Measurements from ENCODE around the gene DDX10. TPM values are rescaled to one million over a fixed set of nuclear protein-coding genes. Genes with fewer than 3 reads are reported as not detected.

The DDX10 gene
- polyA plus RNA-seq, 1 experiment: 11.0 TPM

- DNase-seq (ENCODE audit: low read depth): no peak
- ChIA-PET CTCF (interaction anchor here (1.0 kb wide), 1 partner anchor 12 kb away, joined by 3 read pairs; no protein-coding TSS in a partner anchor), POLR2A (no interaction called here)
- Histone ChIP-seq H3K4me3 (ENCODE audit: low read depth, low read length) (no peak overlapping the region), H3K36me3 (ENCODE audit: control insufficient read depth, insufficient read depth, low read length) (no peaks in the 10 kb centered on the region), H3K27me3 (ENCODE audit: control insufficient read depth, insufficient read depth, low read length) (no peaks in the 10 kb centered on the region)
- no peak for TF ChIP-seq CTCF (IDR thresholded peaks at IDR 0.05; ENCODE audit: insufficient read depth, low read depth, low read length)
These were observed 298.2 kb downstream of the DDX10 start for GRCh38 chr11:108963118-108963517.

GRCh38 chr11:108965306-108966001 lies 300.6 kb downstream of the DDX10 start:
- Histone ChIP-seq H3K36me3 (ENCODE audit: control insufficient read depth, insufficient read depth, low read length) (no peaks in the 10 kb centered on the region), H3K4me3 (ENCODE audit: low read depth, low read length) (no peak overlapping the region), H3K27me3 (ENCODE audit: control insufficient read depth, insufficient read depth, low read length) (no peaks in the 10 kb centered on the region)
- no peak for TF ChIP-seq CTCF (IDR thresholded peaks at IDR 0.05; ENCODE audit: insufficient read depth, low read depth, low read length)
- ChIA-PET POLR2A (no interaction called here), CTCF (interaction anchor here (1.0 kb wide), 1 partner anchor 12 kb away, joined by 4 read pairs; no protein-coding TSS in a partner anchor)
- DNase-seq (ENCODE audit: low read depth): no peak

GRCh38 chr11:108966206-108966605 lies 301.3 kb downstream of the DDX10 start:
- ChIA-PET CTCF (interaction anchor here (1.0 kb wide), 1 partner anchor 11 kb away, joined by 4 read pairs; no protein-coding TSS in a partner anchor), POLR2A (no interaction called here)
- no peak for DNase-seq (ENCODE audit: low read depth)
- no peaks in the 10 kb centered on the region for H3K36me3 ChIP-seq (ENCODE audit: control insufficient read depth, insufficient read depth, low read length)
- TF ChIP-seq CTCF (IDR thresholded peaks at IDR 0.05; ENCODE audit: insufficient read depth, low read depth, low read length): no peak
- H3K27me3 ChIP-seq (ENCODE audit: control insufficient read depth, insufficient read depth, low read length): no peaks in the 10 kb centered on the region
- no peak overlapping the region for H3K4me3 ChIP-seq (ENCODE audit: low read depth, low read length)

GRCh38 chr11:108966978-108967377 lies 302.1 kb downstream of the DDX10 start:
- ChIA-PET POLR2A (no interaction called here), CTCF (interaction anchor here (0.8 kb wide), 1 partner anchor 91 kb away, joined by 3 read pairs; no protein-coding TSS in a partner anchor)
- no peaks in the 10 kb centered on the region for H3K27me3 ChIP-seq (ENCODE audit: control insufficient read depth, insufficient read depth, low read length)
- DNase-seq (ENCODE audit: low read depth): no peak
- no peaks in the 10 kb centered on the region for H3K36me3 ChIP-seq (ENCODE audit: control insufficient read depth, insufficient read depth, low read length)
- no peak overlapping the region for H3K4me3 ChIP-seq (ENCODE audit: low read depth, low read length)
- TF ChIP-seq CTCF (IDR thresholded peaks at IDR 0.05; ENCODE audit: insufficient read depth, low read depth, low read length): no peak

- Histone ChIP-seq H3K4me3 (ENCODE audit: low read depth, low read length) (no peak overlapping the region), H3K27me3 (ENCODE audit: control insufficient read depth, insufficient read depth, low read length) (no peaks in the 10 kb centered on the region), H3K36me3 (ENCODE audit: control insufficient read depth, insufficient read depth, low read length) (no peaks in the 10 kb centered on the region)
- TF ChIP-seq CTCF (IDR thresholded peaks at IDR 0.05; ENCODE audit: insufficient read depth, low read depth, low read length): no peak
- DNase-seq (ENCODE audit: low read depth): no peak
- ChIA-PET CTCF (interaction anchor here (0.8 kb wide), 1 partner anchor 92 kb away, joined by 3 read pairs; no protein-coding TSS in a partner anchor), POLR2A (no interaction called here)
These were observed 302.7 kb downstream of the DDX10 start for GRCh38 chr11:108967571-108967970.
